MM.1S (cell line): ENCODE measurements around the gene RELN.

Experiments used
- DNase-seq: peaks from one replicate; pipeline ENCODE4 v3.0.0-alpha.2; 2015
- H2AFZ ChIP-seq: fragments of 300-600 bp; sonication (generic); 2 replicates; pipeline ENCODE4 v1.6.0; 2016; ENCODE audit warnings: antibody characterized with exemption, low read length
- H3F3A ChIP-seq: fragments of 300-600 bp; sonication (generic); 2 replicates; pipeline ENCODE4 v1.6.1; 2016; ENCODE audit warnings: mild to moderate bottlenecking, antibody characterized with exemption, low read length, moderate library complexity, mixed read lengths; ENCODE audit not compliant: insufficient read depth
- H3K27ac ChIP-seq: fragments of 300-600 bp; sonication (generic); 2 replicates; pipeline ENCODE4 v1.5.1; 2016; ENCODE audit warnings: mild to moderate bottlenecking, low read length
- H3K27me3 ChIP-seq: fragments of 300-600 bp; sonication (generic); replicated peaks from 2 replicates; pipeline ENCODE4 v1.6.0; 2016; ENCODE audit warnings: low read length; ENCODE audit not compliant: insufficient read depth
- H3K36me3 ChIP-seq: fragments of 300-600 bp; sonication (generic); replicated peaks from 2 replicates; pipeline ENCODE4 v1.6.1; 2016; ENCODE audit warnings: mild to moderate bottlenecking, low read length, mixed read lengths; ENCODE audit not compliant: insufficient read depth
- H3K4me1 ChIP-seq: fragments of 300-600 bp; sonication (generic); 2 replicates; pipeline ENCODE4 v1.6.1; 2016; ENCODE audit warnings: low read length, mixed read lengths
- H3K4me2 ChIP-seq: fragments of 300-600 bp; sonication (generic); 2 replicates; pipeline ENCODE4 v1.6.0; 2016; ENCODE audit warnings: low read depth, low read length
- H3K4me3 ChIP-seq: fragments of 300-600 bp; sonication (generic); 2 replicates; pipeline ENCODE4 v1.5.1; 2016; ENCODE audit warnings: low read length, mixed read lengths
- H3K79me2 ChIP-seq: fragments of 300-600 bp; sonication (generic); 2 replicates; pipeline ENCODE4 v1.6.1; 2016; ENCODE audit warnings: mixed run types, low read length, mixed read lengths
- H3K9ac ChIP-seq: fragments of 300-600 bp; sonication (generic); 2 replicates; pipeline ENCODE4 v1.6.1; 2016; ENCODE audit warnings: low read length, mixed read lengths
- H3K9me2 ChIP-seq: fragments of 300-600 bp; sonication (generic); replicated peaks from 2 replicates; pipeline ENCODE4 v1.6.1; 2016; ENCODE audit warnings: mild to moderate bottlenecking, low read length, mixed read lengths; ENCODE audit not compliant: insufficient read depth
- H3K9me3 ChIP-seq: fragments of 300-600 bp; sonication (generic); replicated peaks from 2 replicates; pipeline ENCODE4 v1.6.1; 2016; ENCODE audit warnings: mild to moderate bottlenecking, low read length, mixed read lengths; ENCODE audit not compliant: insufficient read depth
- H4K20me1 ChIP-seq: fragments of 300-600 bp; sonication (generic); 2 replicates; pipeline ENCODE4 v1.6.1; 2016; ENCODE audit warnings: mild to moderate bottlenecking, low read length, moderate library complexity, mixed read lengths; ENCODE audit not compliant: insufficient read depth
- CTCF ChIP-seq: fragments of 300-600 bp; sonication (generic); IDR thresholded peaks from 2 replicates; pipeline ENCODE4 v1.5.1; 2016; ENCODE audit warnings: antibody characterized with exemption, low read length, mixed read lengths
- EZH2 ChIP-seq: fragments of 300-600 bp; sonication (generic); optimal IDR thresholded peaks from 2 replicates; pipeline ENCODE3; 2017; ENCODE audit warnings: low read depth, mild to moderate bottlenecking, antibody characterized with exemption, low read length, mixed read lengths
- EZH2phosphoT487 ChIP-seq: fragments of 300-600 bp; sonication (generic); IDR thresholded peaks from 2 replicates; pipeline ENCODE4 v1.6.1; 2018; ENCODE audit warnings: antibody characterized with exemption, low read length

The RELN gene

GRCh38 chr7:103660455-103661371 lies 328.7 kb downstream of the RELN start:
- TF ChIP-seq CTCF (no peak), EZH2phosphoT487 (no peak), EZH2 (no peak)
- H3K9ac ChIP-seq: no peak overlapping the region
- no peaks in the 10 kb centered on the region for H4K20me1 ChIP-seq
- H3K9me3 ChIP-seq: no peaks in the 10 kb centered on the region
- H3K4me1 ChIP-seq: no peaks in the 10 kb centered on the region; the same call in 1 of the 2 replicates
- H3K9me2 ChIP-seq: no peaks in the 10 kb centered on the region
- H3F3A ChIP-seq: no peaks in the 10 kb centered on the region
- DNase-seq: no peak
- no peaks in the 10 kb centered on the region for H3K36me3 ChIP-seq
- no peaks in the 10 kb centered on the region for H3K79me2 ChIP-seq
- no peak overlapping the region for H3K27ac ChIP-seq
- no peaks in the 10 kb centered on the region for H3K27me3 ChIP-seq
- H3K4me2 ChIP-seq: no peak overlapping the region
- no peak overlapping the region for H2AFZ ChIP-seq
- no peak overlapping the region for H3K4me3 ChIP-seq

- Histone ChIP-seq H3K79me2 (no peaks in the 10 kb centered on the region), H3K27me3 (no peaks in the 10 kb centered on the region), H3K27ac (no peak overlapping the region), H3F3A (no peaks in the 10 kb centered on the region), H3K36me3 (no peaks in the 10 kb centered on the region), H3K9me3 (no peaks in the 10 kb centered on the region), H4K20me1 (no peaks in the 10 kb centered on the region), H3K9ac (no peak overlapping the region), H2AFZ (no peak overlapping the region), H3K9me2 (no peaks in the 10 kb centered on the region), H3K4me1 (no peaks in the 10 kb centered on the region; the same call in 1 of the 2 replicates), H3K4me2 (no peak overlapping the region), H3K4me3 (no peak overlapping the region)
- TF ChIP-seq EZH2: no peak
- TF ChIP-seq CTCF: no peak
- no peak for TF ChIP-seq EZH2phosphoT487
- DNase-seq: no peak
Observed at GRCh38 chr7:103658055-103659005, 331.1 kb downstream of the RELN start.

- no peaks in the 10 kb centered on the region for H3K27me3 ChIP-seq
- no peak overlapping the region for H3K27ac ChIP-seq
- TF ChIP-seq EZH2phosphoT487 (no peak), EZH2 (no peak)
- no peaks in the 10 kb centered on the region for H3F3A ChIP-seq
- H3K36me3 ChIP-seq: no peaks in the 10 kb centered on the region
- DNase-seq: no peak
- H2AFZ ChIP-seq: no peak overlapping the region
- no peak overlapping the region for H3K4me2 ChIP-seq
- H3K9ac ChIP-seq: no peak overlapping the region
- H3K9me2 ChIP-seq: no peaks in the 10 kb centered on the region
- no peak overlapping the region for H3K4me3 ChIP-seq
- H3K9me3 ChIP-seq: no peaks in the 10 kb centered on the region
- no peaks in the 10 kb centered on the region for H4K20me1 ChIP-seq
- H3K79me2 ChIP-seq: no peaks in the 10 kb centered on the region
- H3K4me1 ChIP-seq: peaks cover 2% of the 10 kb centered on the region; the same call in 1 of the 2 replicates
Observed at GRCh38 chr7:103657474-103657894, 332.0 kb downstream of the RELN start.
